GM18507 (cell line): ENCODE measurements around the gene TREM2.
"Not testable (repeated sequence)": the region's sequence is repeated elsewhere in the genome, so short reads cannot be mapped to it uniquely, and the experiment has no call there.

ENCODE experiments used
- DNase-seq: peaks from one replicate; pipeline ENCODE4 v3.0.0; 2011; ENCODE audit warnings: low read depth; ENCODE audit not compliant: insufficient read length; ENCODE audit errors: extremely low spot score
- FAIRE-seq: peaks from 2 replicates; lab custom pipeline; 2011; peaks lifted over from hg19 to GRCh38; lab: Jason Lieb, UNC

Gene TREM2

GRCh38 chr6:41162687-41163418 lies at the start of gene TREM2:
Gene TREM2 (minus strand): TSS chr6:41163116. CDS start chr6:41163082, 34 bp downstream.
- DNase-seq (no peak), FAIRE-seq (no peak)

GRCh38 chr6:41209547-41210320 lies 46.8 kb upstream of the TREM2 start:
- DNase-seq (no peak), FAIRE-seq (no peak)

- no peak for FAIRE-seq
- no peak for DNase-seq
Observed at GRCh38 chr6:41208439-41209106, 45.7 kb upstream of the TREM2 start.

- DNase-seq: no peak
- FAIRE-seq: no peak
Observed at GRCh38 chr6:41204156-41204555, 41.2 kb upstream of the TREM2 start.

GRCh38 chr6:41201764-41202173 lies 38.9 kb upstream of the TREM2 start:
- FAIRE-seq (no peak), DNase-seq (no peak)

GRCh38 chr6:41200901-41201763 lies 38.2 kb upstream of the TREM2 start, which contains the start of gene TREML2:
Gene TREML2 (minus strand): TSS chr6:41201149. CDS start chr6:41201008, 141 bp downstream.
- FAIRE-seq (peak; percentile 38), DNase-seq (no peak)

- FAIRE-seq (peak; percentile 63), DNase-seq (no peak)
Observed at GRCh38 chr6:41200296-41200900, 37.5 kb upstream of the TREM2 start.

GRCh38 chr6:41199552-41200246 lies 36.8 kb upstream of the TREM2 start:
- DNase-seq (no peak), FAIRE-seq (peak; percentile 69)

- FAIRE-seq: no peak
- DNase-seq: no peak
Observed at GRCh38 chr6:41197234-41197633, 34.3 kb upstream of the TREM2 start.

GRCh38 chr6:41194386-41194785 lies 31.5 kb upstream of the TREM2 start:
- FAIRE-seq: no peak
- DNase-seq: no peak

GRCh38 chr6:41193884-41194283 lies 31.0 kb upstream of the TREM2 start:
- no peak for FAIRE-seq

GRCh38 chr6:41193171-41193734 lies 30.3 kb upstream of the TREM2 start:
- no peak for FAIRE-seq

More at GRCh38 chr6:41193884-41194283, 31.0 kb upstream of the TREM2 start:
- no peak for DNase-seq

GRCh38 chr6:41191569-41191968 lies 28.7 kb upstream of the TREM2 start:
- DNase-seq: no peak
- FAIRE-seq: no peak

More at GRCh38 chr6:41193171-41193734, 30.3 kb upstream of the TREM2 start:
- DNase-seq: no peak

- DNase-seq: no peak
- FAIRE-seq: no peak
Observed at GRCh38 chr6:41190791-41191190, 27.9 kb upstream of the TREM2 start.

GRCh38 chr6:41189967-41190366 lies 27.1 kb upstream of the TREM2 start:
- no peak for FAIRE-seq
- DNase-seq: no peak

GRCh38 chr6:41189046-41189445 lies 26.1 kb upstream of the TREM2 start:
- FAIRE-seq, DNase-seq: not testable (repeated sequence)

- FAIRE-seq (no peak), DNase-seq (no peak)
Observed at GRCh38 chr6:41187924-41188886, 25.3 kb upstream of the TREM2 start.
